Measurements from ENCODE around the gene CADM1. TPM values are rescaled to one million over a fixed set of nuclear protein-coding genes. Genes with fewer than 3 reads are reported as not detected.

Gene CADM1
- polyA plus RNA-seq, 3 donors: 0.67 to 11.7 (median 8.6) TPM

DNA sequence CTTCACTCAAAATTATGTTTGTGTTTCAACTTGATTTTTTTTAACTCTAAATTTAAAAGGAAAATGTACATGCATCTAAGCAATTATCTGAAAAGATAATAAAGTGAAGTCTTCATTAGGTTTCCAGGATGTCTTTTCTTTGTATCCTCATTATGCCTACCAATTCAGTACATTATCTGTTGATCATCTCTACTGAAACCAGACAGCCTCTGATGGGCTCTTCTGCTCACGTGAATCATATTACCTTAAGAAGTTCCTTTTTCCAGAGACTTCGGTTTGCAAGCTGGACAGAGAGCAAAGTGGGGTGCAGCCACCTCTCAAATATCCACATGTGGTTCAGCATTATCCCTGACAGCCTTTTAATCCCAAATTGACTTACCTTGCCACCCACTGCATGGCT lies 158.4 kb downstream of the CADM1 start:
- WGBS, 3 donors: 78 to 85% (median 81%) methylated on average over 2 of the region's 2 CpGs

DNA sequence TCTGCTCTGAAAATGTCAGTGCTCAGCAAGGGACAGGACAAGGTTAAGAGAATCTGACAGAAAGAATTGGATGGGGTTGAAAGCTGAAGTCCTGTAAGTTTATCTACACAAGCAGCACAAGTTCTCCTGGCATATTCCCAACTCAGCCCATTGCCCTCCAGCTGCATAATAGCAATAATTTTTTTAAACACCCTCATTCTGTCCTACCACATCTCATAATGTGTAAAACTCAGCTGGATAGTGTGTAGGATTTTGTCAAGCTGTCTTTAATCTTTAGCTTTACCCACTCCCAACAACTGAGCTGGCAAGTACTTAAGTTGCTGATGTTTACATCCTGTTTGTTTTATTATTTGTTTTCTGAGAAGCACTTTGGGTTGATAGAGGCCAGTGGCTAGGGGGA lies 158.9 kb downstream of the CADM1 start:
- H3K27ac ChIP-seq (ENCODE audit: low read depth, low read length): no peak overlapping the region

More for the DNA sequence above, 158.4 kb downstream of the CADM1 start:
- H3K27ac ChIP-seq (ENCODE audit: low read depth, low read length): no peak overlapping the region

DNA sequence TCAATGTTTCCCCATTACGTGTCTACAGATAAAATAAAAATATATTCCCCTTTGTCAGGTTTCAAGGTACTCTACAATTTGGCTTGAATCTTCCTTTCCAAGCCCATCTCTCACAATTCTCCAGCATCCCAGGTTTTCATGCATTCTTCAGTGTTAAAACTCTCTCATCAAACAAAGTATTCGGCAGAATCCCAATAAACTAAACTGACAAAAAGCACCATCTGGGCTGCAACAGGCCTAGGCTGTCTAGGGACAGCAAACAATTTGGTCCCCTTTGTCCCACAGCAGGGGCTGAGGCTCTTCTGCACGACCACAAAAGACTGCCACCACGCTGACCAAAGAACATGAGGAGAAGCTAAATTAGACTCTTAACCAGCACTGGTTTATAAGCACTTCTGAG lies 159.4 kb downstream of the CADM1 start:
- 53 to 79% (median 77%) methylated on average over 4 of the region's 4 CpGs for WGBS, 3 donors

DNA sequence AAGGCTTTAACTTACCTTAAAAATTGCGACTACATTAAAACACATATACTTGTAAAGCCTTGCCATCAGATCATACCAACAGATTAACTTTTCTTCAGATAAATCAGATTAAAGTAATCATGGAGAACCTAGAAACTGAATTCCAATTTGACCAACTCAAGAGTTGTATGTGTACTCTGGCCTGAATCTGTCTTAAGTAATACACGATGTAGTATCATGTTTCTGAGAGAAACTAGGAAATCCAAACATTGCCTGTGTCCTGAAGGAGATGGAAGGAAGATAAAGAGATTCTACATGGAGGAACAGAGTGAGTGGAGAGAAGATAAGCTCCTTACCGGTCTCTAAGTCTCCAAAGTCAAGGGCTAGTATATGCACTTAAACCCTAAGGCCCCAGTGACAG lies 162.1 kb downstream of the CADM1 start:
- WGBS, 3 donors: 82 to 94% (median 93%) methylated on average over 3 of the region's 3 CpGs

More for the DNA sequence above, 159.4 kb downstream of the CADM1 start:
- H3K27ac ChIP-seq (ENCODE audit: low read depth, low read length): no peak overlapping the region

DNA sequence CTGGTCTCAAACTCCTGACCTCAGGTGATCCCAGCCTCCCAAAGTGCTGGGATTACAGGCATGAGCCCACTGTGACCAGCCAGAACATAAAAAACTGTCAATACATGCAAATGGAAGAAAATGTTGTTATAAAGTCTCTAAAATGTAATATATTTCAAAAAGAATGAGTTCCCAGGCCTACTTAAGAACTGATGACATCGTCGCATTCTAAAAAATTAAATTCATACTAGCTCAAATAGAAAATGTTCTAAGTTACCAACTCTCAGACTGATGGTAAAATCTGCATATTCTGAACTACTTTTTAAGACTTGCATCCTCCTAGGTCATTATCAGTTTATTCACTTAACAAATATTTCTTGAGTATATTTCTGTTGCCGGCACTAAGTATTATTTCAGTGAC lies 163.3 kb downstream of the CADM1 start:
- H3K27ac ChIP-seq (ENCODE audit: low read depth, low read length): no peak overlapping the region
- WGBS, 3 donors: 94 to 98% (median 97%) methylated on average over 3 of the region's 3 CpGs

More for the DNA sequence above, 162.1 kb downstream of the CADM1 start:
- H3K27ac ChIP-seq (ENCODE audit: low read depth, low read length): no peak overlapping the region

DNA sequence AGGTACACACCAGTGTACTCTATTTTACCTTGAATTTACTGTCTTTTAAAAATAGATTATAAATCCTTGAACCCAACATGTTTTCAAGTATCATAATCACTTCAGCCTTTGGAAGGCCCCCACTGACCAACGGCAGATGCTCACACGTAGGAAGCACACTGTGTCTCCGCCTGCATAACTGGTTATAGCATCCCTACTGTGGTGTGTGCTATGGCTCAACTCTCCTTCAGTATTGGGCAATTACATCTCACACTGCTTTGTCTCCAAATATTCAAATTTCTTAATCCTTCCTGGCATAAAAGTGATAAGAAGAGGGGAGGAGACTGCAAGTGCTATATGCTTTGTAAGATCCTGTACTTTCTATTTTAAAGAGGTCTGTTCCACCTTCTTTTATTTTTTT lies 165.7 kb downstream of the CADM1 start:
- WGBS, 3 donors: 62 to 72% (median 72%) methylated on average over 3 of the region's 3 CpGs
- H3K27ac ChIP-seq (ENCODE audit: low read depth, low read length): no peak overlapping the region

DNA sequence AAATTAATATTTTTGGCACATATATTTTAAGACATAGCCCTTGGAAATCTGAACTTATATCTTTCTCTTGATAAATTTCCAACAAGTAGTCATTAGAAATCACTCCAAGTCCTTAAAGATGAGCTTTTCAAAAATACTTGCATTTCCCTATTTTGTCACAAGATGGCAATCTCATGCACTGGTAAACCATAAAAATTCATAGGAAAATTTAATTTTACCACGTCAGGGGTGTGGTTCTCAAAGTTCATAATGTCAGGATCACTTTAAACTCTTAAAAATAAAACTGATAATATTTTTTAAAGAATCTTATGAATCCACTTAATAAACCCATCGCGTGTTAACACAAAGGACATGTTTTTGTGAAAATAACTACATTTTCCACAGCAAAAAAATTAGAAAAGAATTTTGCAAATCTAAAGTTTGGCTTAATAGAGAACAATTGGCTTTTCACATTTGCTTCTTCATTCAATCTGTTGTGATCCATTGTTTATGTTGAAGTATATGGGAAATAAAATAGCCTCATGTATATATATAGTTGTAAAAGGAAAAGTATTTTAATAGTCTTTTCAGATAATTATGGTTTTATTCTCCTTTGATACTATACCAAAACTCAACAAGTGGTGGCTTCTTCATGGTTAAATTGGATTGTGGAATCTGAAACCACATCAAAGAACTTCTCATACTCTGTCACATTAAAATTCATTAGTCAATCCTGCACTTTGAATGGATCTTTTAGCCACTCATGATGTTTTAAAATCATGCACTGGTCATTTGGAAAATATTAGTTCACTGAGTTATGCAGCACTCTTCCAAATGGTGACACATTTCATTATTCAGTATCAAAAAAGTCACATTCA lies 169.1 kb downstream of the CADM1 start:
- no peak overlapping the region for H3K27ac ChIP-seq (ENCODE audit: low read depth, low read length)
- WGBS, 3 donors: 50 to 56% (median 56%) methylated on average over 3 of the region's 3 CpGs

DNA sequence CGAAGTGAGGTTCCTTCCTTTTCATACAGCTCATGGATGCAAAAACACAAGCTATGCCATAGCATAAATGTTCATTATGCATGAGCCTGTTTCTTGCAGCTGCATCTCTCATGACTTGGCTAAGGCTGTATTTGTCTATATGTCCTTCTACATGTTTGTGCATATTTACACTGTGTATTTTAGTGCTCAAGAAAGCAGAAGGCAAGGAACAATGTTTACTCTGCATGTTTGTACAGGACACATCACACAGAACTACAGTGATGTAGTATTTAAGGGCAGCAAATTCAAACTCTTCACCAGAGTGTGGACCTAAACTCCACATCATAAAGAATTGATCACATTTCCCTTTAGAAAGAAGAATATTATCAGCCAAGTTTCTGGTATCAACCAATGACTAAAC lies 170.3 kb downstream of the CADM1 start:
- no peak overlapping the region for H3K27ac ChIP-seq (ENCODE audit: low read depth, low read length)
- 32 to 70% (median 39%) methylated on average over 1 of the region's 1 CpG for WGBS, 3 donors

DNA sequence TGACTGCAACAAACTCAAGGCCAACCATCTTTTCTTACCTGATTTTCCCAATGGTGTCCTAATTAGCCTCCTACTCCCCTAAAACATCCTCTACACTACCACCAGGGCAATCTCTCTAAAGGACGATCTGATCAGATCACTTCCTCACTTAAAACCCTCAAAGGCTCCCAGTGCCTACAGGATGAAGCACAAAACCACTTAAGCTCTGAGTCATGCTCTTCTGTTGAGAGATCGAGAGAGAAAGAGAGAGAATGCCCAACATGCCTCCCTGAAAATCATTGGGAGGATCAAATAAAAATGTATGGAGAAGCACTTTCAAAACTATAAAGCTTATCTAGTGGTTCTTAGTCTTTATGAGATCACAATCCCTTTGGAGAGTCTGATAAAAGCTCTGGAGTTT lies 171.1 kb downstream of the CADM1 start:
- H3K27ac ChIP-seq (ENCODE audit: low read depth, low read length): no peak overlapping the region
- WGBS, 3 donors: 34 to 54% (median 49%) methylated on average over 2 of the region's 2 CpGs

DNA sequence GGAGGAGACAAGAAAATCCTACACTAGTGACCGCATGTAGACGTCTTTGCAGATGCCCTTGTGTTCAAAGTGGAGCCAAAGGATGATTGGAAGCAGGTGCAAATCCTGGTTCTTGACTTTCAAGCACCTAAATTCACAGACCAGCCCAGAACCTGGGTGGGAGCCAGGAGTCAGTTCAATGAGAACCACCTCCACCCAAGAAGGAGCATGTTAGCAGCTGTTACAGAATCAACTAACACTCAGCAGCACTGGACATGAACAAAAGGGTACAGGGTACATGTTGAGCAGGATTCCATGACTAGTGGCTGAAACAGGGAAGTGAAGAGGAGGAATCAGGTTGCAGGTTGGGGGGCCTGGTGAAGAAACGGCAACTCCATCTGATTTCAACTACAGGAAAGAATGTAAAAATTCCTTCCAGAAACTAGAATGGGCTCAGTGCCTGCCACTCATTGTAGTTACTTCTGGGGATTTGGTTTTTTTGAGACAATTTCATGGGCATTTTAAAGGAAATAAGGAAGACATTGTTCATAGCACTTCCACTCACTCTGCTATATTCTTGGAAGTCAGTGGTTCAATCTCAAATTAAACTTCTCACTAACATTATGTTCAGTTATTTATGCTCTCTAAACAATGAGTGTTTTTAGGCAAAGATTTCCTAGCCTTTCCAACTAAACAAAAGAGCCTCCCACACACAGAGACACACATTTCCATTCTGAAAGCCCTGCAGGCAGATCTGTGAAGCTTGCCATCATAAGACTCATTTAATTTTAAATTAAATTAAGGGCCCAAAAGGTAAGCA lies 173.3 kb downstream of the CADM1 start:
- 77 to 90% (median 89%) methylated on average over 3 of the region's 3 CpGs for WGBS, 3 donors
- H3K27ac ChIP-seq (ENCODE audit: low read depth, low read length): no peak overlapping the region

DNA sequence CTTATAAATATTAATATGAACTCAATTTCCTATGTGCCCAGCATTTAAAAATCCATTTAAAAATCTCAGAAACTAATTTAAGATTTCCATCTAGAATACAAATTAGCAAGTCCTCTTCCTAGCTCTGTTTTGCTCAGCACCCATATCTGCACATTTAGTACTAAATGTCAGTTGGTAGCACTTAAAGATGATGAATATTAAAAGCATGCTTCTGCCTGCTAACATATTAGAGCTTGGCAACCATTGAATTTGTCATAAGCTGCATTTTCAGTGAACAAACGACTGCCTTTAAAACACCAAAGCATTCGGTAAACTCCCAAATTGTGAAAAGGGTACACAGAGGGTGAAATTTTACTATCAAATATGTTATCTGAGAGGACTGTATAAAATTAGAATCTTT lies 177.7 kb downstream of the CADM1 start:
- no peak overlapping the region for H3K27ac ChIP-seq (ENCODE audit: low read depth, low read length)
- WGBS, 3 donors: 82 to 89% (median 86%) methylated on average over 2 of the region's 2 CpGs

DNA sequence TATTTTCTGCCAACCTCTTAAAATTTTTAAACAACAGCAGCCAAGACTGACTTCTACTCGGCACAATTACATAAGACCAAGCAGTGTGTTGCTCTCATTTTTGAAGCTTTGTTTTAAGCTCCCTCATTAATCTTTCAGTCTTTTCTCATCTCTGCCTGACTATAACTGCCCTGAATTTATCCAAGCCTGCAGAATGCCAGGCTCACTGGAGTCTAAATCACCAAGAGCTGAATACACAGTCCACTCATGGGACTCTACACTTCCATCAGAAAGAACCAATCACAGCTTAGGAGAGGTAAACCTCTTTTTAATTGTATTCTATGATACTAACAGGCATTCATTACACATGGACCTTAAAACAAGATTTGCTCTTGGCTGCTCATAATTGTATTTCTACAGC lies 178.7 kb downstream of the CADM1 start:
- 75 to 94% (median 75%) methylated on average over 1 of the region's 1 CpG for WGBS, 3 donors
- no peak overlapping the region for H3K27ac ChIP-seq (ENCODE audit: low read depth, low read length)

DNA sequence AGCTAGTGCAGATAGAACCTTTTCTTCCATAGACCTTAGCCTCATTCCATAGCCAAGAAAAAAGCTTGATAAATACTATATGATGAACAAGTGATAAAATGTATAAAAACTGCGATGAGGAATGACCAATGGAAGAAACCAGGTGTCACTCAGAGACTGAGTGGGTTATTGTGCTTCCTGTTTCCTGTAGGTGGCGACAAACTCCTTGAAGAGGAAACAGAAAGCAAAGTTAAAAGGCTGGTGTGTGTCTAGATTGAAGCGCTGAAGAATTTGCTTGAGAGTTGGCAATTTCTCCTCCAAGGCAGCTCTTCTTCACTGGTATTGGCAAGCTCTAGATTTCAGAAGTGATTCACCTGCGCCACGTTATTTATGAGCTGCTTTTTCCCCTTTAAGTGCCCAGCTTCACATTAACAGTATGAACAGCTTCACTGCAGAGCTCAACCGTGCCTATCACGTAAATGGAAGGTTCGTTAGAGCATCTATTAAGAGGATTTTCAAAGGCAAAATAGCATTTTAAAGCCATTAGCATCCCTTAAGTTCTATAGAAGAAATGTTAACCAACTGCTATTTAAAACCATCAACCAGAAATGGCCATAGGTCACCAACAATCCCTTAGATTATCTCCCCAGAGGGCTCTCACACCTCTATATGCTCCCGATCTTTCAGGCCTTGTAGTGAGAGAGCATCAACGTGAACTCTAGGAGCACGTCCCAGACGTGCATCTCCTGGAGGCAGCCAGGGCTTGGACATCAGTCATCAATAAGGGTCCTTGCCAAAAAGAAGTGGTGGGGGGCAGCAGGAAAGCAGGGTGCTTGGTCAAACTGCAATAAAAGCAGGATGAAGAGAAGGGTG lies 179.4 kb downstream of the CADM1 start:
- H3K27ac ChIP-seq (ENCODE audit: low read depth, low read length): no peak overlapping the region
- 49 to 52% (median 51%) methylated on average over 12 of the region's 12 CpGs for WGBS, 3 donors

DNA sequence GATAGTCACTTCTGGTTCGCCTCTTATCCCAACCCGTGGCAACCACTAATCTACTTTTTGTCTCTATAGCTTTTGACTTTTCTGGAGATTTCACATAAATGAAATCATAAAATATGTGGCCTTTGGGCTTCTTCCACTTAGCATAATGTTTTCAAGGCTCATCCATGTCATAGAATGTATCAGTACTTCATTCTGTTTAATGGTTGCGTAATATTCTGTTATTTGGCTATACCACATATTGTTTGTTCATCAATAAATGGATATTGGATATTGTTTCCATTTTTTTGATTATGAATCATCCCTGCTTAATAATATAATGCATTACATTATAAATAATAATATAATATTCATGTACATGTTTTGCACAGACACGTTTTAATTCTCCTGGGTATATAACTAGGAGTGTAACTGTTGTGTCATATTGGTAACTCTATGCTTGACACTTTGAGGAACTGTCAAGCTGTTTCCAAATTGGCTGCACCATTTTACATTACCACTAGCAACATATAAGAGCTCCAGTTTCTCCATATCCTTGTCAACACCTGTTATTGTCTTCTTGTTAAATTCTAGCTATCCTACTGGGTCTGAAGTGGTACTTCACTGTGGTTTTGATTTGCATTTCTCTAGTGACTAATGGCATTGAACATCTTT lies 181.5 kb downstream of the CADM1 start:
- 77 to 91% (median 90%) methylated on average over 4 of the region's 4 CpGs for WGBS, 3 donors
- H3K27ac ChIP-seq (ENCODE audit: low read depth, low read length): no peak overlapping the region

DNA sequence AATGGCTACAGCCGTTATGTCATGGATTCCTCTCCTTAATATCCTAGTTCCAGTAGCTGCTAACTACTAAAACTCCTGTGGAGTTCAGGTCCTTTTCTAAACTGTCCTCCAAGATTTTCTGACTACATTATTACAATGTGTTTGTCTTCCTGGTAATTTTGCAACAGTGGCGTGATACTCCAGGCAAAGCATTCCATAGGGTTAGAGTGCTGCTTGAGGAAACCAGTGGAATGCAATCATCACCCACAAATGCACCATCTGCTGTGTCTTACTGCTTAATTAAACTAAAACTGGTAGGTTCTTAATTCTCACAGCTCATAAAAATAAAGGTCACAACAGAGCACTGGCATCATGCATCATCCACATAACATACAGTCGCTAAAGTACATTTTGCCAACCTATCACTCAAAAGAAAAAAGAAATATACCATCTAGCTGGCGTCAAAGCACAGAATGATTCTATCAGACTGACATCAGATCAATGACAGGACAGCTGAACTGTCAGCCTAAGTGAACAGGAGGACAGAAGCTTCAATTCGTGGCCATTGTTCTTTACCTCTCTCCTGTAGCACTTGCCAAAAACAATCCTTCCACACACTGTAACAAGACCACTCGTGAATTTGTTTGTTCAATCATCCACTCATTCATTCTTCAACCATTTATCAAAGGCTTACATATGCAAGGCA lies 182.5 kb downstream of the CADM1 start:
- WGBS, 3 donors: 70 to 86% (median 85%) methylated on average over 6 of the region's 6 CpGs
- no peak overlapping the region for H3K27ac ChIP-seq (ENCODE audit: low read depth, low read length)

DNA sequence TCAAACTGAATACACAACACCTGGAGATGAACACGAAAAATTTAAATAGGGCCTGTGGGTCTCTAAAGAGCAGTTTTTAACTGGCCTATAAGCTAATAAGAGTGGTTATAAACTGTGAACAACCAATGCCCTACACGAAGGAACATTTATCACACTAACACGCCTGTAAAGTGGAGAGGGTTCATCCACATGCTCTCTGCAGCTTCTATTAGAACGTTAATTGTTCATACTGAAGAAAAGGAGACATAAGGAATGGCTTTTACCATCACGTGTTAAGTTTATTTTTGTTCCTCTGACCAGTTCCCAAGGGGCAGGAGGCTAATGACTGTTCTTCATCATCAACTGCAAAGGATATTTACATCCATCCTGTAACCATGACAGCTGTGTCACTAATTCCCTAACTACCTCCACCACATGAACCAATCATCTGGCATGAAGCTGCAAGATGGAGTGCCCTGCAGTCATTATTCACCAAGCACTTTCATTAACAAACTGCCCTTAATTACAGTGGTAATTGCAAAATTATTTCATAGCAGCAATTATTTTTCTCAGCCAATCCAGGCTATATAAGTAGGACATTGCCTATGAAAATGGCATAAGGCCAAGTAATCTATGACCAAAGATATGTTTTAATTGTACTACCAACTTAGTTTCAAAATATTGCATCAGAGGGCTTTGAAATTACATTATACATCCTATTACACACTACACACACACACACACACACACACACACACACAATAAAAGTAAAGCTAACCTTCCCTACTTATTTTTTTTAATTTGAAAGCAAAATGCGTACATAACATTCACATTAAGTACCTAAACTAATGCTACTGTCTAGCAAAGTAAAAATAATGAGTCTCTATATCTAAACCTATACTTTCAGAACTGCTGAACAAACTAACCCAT lies 186.7 kb downstream of the CADM1 start:
- WGBS, 3 donors: 51 to 69% (median 67%) methylated on average over 6 of the region's 6 CpGs
- H3K27ac ChIP-seq (ENCODE audit: low read depth, low read length): no peak overlapping the region

DNA sequence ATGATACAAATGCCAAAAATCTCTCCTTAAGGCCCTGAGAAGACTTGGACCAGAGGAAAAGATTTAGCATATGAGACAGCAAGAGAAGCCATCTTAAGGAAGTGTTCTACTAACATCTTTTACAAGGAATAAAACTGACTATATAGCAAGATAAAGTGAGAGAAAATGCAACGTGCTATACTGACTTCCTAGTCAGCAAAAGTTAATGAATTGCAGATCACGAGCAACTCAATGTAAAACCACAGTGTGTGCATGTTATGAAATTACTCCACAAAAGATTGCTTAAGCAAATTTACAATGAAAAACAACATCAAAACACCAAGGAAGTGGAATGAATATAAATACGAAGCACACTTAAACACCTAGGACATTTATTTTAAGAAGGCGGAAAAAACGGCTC lies 187.5 kb downstream of the CADM1 start:
- WGBS, 3 donors: 48 to 73% (median 73%) methylated on average over 5 of the region's 5 CpGs
- H3K27ac ChIP-seq (ENCODE audit: low read depth, low read length): no peak overlapping the region

Measured in adipose tissue (tissue), 3 donors.